GM12892 (cell line): Measurements from ENCODE around the gene PDE4B.

Experiments
- POLR2A ChIP-seq: IDR thresholded peaks from 2 replicates; pipeline ENCODE4 v1.6.1; 2011; ENCODE audit warnings: low read depth, low read length, control low read depth
- POLR2AphosphoS5 ChIP-seq: IDR thresholded peaks from 2 replicates; pipeline ENCODE4 v1.6.1; 2011; ENCODE audit warnings: low read depth, low read length, control low read depth
- TAF1 ChIP-seq: IDR thresholded peaks from 2 replicates; pipeline ENCODE4 v1.6.1; 2011; ENCODE audit warnings: low read depth, mild to moderate bottlenecking, control low read depth, low read length, borderline replicate concordance

DNA sequence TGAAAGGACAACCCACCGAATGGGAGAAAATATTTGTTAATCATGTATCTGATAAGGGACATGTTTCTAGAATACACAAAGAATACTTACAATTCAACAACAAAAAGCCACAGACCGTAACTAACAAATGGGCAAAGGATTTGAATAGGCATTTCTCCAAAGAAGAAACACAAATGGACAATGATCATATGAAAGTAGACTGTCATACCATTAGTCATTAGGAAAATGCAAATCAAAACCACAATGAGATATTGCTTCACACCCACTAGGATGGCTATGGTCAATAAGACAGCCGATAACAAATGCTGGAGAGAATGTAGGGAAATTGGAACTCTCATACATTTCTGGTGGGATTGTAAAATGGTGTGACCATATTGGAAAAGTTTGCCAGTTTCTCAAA, 374.1 kb downstream of the PDE4B start:
- no peak for TF ChIP-seq TAF1
- TF ChIP-seq POLR2A = no peak
- TF ChIP-seq POLR2AphosphoS5 = no peak
